ENCODE results near the gene BARX1. TPM values are rescaled to one million over a fixed set of nuclear protein-coding genes. Genes with fewer than 3 reads are reported as not detected.
"Not testable (repeated sequence)": the region's sequence is repeated elsewhere in the genome, so short reads cannot be mapped to it uniquely, and the experiment has no call there.

The BARX1 gene
- total RNA-seq, 4 donors from 2014 or later: not detected

DNA sequence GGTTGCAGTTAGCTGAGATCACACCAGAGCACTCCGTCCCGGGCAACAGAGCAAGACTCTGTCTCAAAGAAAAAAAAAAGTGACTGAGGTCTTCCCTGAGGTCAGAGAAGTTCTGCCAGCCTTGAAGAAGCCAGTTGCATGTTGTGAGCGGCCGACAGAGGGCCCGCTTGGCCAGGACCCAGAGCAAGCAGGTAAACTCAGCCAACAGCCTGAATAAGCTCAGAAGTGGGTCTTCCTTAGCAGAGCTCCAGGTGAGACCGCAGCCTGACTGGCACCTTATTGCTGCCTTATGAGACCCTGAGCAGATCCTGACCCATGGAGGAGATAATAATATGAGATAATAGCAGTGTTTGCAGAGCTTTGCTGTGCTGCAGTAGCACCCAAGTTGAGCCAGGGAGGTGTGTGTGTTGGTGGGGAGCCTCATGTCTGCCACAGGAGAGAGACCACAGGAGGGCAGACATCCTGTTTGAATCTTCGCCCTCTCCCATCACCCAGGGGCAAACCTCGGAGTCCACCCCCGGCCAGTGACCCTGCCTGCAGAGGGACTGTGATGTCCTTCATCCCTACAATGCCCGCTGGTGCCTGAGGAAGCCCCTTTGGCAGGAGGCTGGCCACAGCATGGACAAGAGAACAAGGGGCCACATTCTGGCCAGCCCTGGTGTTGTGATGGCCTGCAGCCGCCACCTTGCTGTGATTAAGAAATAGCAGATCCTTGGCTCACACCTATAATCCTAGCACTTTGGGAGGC is 10.8 kb upstream of the BARX1 start:
- in situ Hi-C loops (cut with MboI; ENCODE audit: low pct_ligation_motif_present in 1 of 4, low pct_unique_long_range_greater_than_20kb in 1 of 4, low sequenced_read_pairs in 3 of 4): loop anchor here (10.0 to 25.0 kb wide), 4 partner anchors 271 to 804 kb away; no protein-coding TSS in a partner anchor
- Histone ChIP-seq H3K27ac (no peak overlapping the region), H3K27me3 (peaks cover 11% of the 10 kb centered on the region), H3K9me3 (no peaks in the 10 kb centered on the region), H3K4me1 (peaks cover 0 to 6% (median 4%) of the 10 kb centered on the region in 4 donors), H3K36me3 (no peaks in the 10 kb centered on the region), H3K4me3 (no peak overlapping the region)
- intact Hi-C loops (cut with DNase I; ENCODE audit: low total_unique reads): no loop called here
- TF ChIP-seq, protein P1, sequence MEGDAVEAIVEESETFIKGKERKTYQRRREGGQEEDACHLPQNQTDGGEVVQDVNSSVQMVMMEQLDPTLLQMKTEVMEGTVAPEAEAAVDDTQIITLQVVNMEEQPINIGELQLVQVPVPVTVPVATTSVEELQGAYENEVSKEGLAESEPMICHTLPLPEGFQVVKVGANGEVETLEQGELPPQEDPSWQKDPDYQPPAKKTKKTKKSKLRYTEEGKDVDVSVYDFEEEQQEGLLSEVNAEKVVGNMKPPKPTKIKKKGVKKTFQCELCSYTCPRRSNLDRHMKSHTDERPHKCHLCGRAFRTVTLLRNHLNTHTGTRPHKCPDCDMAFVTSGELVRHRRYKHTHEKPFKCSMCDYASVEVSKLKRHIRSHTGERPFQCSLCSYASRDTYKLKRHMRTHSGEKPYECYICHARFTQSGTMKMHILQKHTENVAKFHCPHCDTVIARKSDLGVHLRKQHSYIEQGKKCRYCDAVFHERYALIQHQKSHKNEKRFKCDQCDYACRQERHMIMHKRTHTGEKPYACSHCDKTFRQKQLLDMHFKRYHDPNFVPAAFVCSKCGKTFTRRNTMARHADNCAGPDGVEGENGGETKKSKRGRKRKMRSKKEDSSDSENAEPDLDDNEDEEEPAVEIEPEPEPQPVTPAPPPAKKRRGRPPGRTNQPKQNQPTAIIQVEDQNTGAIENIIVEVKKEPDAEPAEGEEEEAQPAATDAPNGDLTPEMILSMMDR (IDR thresholded peaks at IDR 0.05): no peak
- TF ChIP-seq EP300 (IDR thresholded peaks at IDR 0.05; ENCODE audit: low read depth) (no peak), POLR2A (IDR thresholded peaks at IDR 0.05) (no peak), POLR2AphosphoS5 (IDR thresholded peaks at IDR 0.05) (no peak)
- no peak for DNase-seq
- 90 to 100% methylated on average over 2 to 10 of the region's 11 CpGs for WGBS, 2 donors (ENCODE audit: low coverage in 1 of 2)

- in situ Hi-C loops (cut with MboI; ENCODE audit: low pct_ligation_motif_present in 1 of 4, low pct_unique_long_range_greater_than_20kb in 1 of 4, low sequenced_read_pairs in 3 of 4): loop anchor here (10.0 to 25.0 kb wide), 4 partner anchors 270 to 802 kb away; no protein-coding TSS in a partner anchor
- Histone ChIP-seq H3K4me1 (peaks cover 7 to 17% (median 13%) of the 10 kb centered on the region in 4 donors), H3K4me3 (no peak overlapping the region), H3K9me3 (no peaks in the 10 kb centered on the region), H3K27me3 (peaks cover 25% of the 10 kb centered on the region), H3K27ac (no peak overlapping the region), H3K36me3 (no peaks in the 10 kb centered on the region)
- intact Hi-C loops (cut with DNase I; ENCODE audit: low total_unique reads): no loop called here
- no peak for TF ChIP-seq POLR2AphosphoS5 (IDR thresholded peaks at IDR 0.05)
- TF ChIP-seq POLR2A (IDR thresholded peaks at IDR 0.05): no peak
- TF ChIP-seq, protein P1 (IDR thresholded peaks at IDR 0.05): no peak
- no peak for DNase-seq
- 94% methylated on average over 4 of the region's 4 CpGs; no CpG with 5 or more reads in 1 of the 2 donors for WGBS, 2 donors (ENCODE audit: low coverage in 1 of 2)
Measured at GRCh38 chr9:93964685-93965084, 9.5 kb upstream of the BARX1 start.

GRCh38 chr9:93963969-93964368 is 8.8 kb upstream of the BARX1 start:
- DNase-seq: no peak
- Histone ChIP-seq H3K4me3 (no peak overlapping the region), H3K9me3 (no peaks in the 10 kb centered on the region), H3K4me1 (peaks cover 11 to 24% (median 20%) of the 10 kb centered on the region in 4 donors), H3K36me3 (no peaks in the 10 kb centered on the region), H3K27ac (no peak overlapping the region), H3K27me3 (peaks cover 32% of the 10 kb centered on the region)
- in situ Hi-C loops (cut with MboI; ENCODE audit: low pct_ligation_motif_present in 1 of 4, low pct_unique_long_range_greater_than_20kb in 1 of 4, low sequenced_read_pairs in 3 of 4) (loop anchor here (10.0 to 25.0 kb wide), 4 partner anchors 269 to 802 kb away; no protein-coding TSS in a partner anchor), intact Hi-C loops (cut with DNase I; ENCODE audit: low total_unique reads) (loop anchor here (2.0 kb wide), 1 partner anchor 281 kb away; no protein-coding TSS in a partner anchor)
- 72 to 83% methylated on average over 1 to 8 of the region's 8 CpGs for WGBS, 2 donors (ENCODE audit: low coverage in 1 of 2)
- TF ChIP-seq POLR2AphosphoS5 (IDR thresholded peaks at IDR 0.05): no peak
- TF ChIP-seq EP300 (IDR thresholded peaks at IDR 0.05; ENCODE audit: low read depth): no peak
- TF ChIP-seq, protein P1 (IDR thresholded peaks at IDR 0.05): no peak
- no peak for TF ChIP-seq POLR2A (IDR thresholded peaks at IDR 0.05)

GRCh38 chr9:93963489-93963888 is 8.3 kb upstream of the BARX1 start:
- intact Hi-C loops (cut with DNase I; ENCODE audit: low total_unique reads): loop anchor here (2.0 kb wide), 1 partner anchor 281 kb away; no protein-coding TSS in a partner anchor

More at GRCh38 chr9:93963489-93963888, 8.3 kb upstream of the BARX1 start:
- H3K4me3 ChIP-seq, DNase-seq, H3K9me3 ChIP-seq, H3K36me3 ChIP-seq, H3K27ac ChIP-seq: not testable (repeated sequence)
- peaks cover 16 to 29% (median 25%) of the 10 kb centered on the region in 4 donors for H3K4me1 ChIP-seq
- 37 to 58% methylated on average over 2 to 3 of the region's 3 CpGs for WGBS, 2 donors (ENCODE audit: low coverage in 1 of 2)
- in situ Hi-C loops (cut with MboI; ENCODE audit: low pct_ligation_motif_present in 1 of 4, low pct_unique_long_range_greater_than_20kb in 1 of 4, low sequenced_read_pairs in 3 of 4): loop anchor here (10.0 to 25.0 kb wide), 4 partner anchors 269 to 801 kb away; no protein-coding TSS in a partner anchor
- H3K27me3 ChIP-seq: peaks cover 37% of the 10 kb centered on the region
